Stimulated activated CD4-positive, alpha-beta T cell treated with anti-CD3 and anti-CD28 coated beads, Interleukin-1b, Interleukin-23, amount 100 ng/mL, for 24 hours (primary cell): ENCODE data around the gene CTAGE1.

ENCODE experiments used
- DNase-seq, 4 experiments: peaks; one replicate each; pipeline ENCODE4 v3.0.0-alpha.2; 2020; ENCODE audit warnings: low read depth in 4 of 4, low spot score in 1 of 4

Gene CTAGE1

GRCh38 chr18:22391407-22392345 lies 26.0 kb downstream of the CTAGE1 start:
- DNase-seq = no peak

DNA sequence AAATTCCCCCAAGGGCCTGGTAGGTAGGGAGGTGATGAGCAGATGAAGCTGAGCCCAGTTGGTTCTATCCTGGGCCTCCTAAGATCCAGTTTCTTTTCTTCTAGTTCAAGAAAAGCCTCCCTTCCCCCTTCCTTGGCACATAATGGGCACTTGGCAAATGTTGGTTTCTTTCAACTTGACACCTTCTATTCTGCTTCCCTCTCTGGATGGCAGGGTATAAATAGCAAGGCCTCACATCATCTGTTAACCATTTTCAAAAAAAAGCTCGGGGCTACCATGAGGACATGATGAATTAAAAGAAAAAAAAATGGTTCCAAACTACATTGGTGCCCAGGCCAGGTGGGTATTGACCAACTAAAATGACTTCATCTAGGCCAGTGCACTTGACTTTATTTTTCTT lies 29.9 kb downstream of the CTAGE1 start:
- DNase-seq = no peak

DNA sequence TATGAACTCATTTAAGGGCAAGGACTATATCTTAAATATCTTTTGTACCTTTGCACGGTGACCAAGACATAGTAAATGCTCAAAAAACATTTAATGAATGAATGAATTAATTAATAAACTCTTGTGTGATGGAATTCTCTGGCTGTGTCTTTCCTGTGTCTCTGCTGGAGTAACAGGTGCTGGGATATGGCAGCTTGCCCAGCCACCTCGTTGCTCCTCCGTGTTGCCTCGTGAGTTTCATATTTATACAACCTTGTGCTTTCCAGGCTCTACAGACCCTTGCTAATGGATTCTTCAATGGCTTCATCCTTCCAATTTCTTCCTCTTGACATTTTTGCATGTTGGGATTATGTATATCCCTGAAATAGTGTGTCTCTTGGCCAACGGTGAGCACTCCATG lies 30.4 kb downstream of the CTAGE1 start:
- no peak for DNase-seq

DNA sequence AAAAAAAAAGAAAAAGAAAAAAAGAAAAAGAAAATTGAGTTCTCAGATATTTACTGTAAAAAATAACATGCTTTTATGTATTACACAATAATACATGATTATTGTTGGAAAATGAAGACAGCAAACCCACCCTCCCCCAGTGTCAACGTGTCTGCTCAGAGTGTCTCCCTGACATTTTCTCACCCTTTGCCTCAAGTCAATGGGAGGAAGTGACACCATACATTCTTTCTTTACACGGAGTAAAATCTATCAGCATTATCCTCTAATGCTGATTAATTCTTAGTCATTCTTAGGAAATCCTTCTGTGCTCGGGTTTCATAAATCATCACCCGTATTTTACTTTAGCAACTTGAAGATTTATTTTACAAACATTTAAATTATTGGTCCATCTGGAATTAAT lies 32.0 kb downstream of the CTAGE1 start:
- no peak for DNase-seq

DNA sequence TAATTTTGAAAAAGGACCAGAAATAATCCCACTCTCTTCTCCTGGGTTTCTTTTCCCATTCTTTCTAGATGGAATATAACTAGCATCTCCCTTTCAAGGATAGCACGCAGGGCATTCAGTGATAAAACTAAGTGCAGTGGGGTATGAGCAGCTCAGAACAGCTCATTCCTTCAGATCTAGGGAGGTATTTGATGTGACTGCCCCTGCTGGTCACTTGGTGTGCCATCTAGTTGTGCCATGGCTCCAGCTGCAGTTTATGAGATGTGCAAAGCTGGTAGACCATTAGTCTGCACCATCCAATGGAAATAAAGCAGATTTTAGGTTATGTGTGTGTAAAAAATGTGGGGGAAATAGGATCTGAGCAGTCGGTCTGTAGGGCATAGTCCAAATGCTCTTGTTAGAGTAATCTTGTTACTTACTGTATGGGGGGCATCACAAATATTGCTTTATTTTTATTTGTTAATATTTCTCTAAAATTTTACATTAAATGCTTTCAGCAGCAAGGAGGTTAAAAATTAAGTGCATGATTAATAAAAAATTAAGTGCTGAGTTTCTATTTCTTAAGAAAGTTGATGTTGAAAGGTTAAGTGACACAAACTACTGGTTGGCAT lies 38.9 kb downstream of the CTAGE1 start:
- DNase-seq = no peak

GRCh38 chr18:22377769-22378168 lies 39.9 kb downstream of the CTAGE1 start:
- DNase-seq = no peak

- DNase-seq = no peak
Observed at GRCh38 chr18:22370414-22370813, 47.3 kb downstream of the CTAGE1 start.

DNA sequence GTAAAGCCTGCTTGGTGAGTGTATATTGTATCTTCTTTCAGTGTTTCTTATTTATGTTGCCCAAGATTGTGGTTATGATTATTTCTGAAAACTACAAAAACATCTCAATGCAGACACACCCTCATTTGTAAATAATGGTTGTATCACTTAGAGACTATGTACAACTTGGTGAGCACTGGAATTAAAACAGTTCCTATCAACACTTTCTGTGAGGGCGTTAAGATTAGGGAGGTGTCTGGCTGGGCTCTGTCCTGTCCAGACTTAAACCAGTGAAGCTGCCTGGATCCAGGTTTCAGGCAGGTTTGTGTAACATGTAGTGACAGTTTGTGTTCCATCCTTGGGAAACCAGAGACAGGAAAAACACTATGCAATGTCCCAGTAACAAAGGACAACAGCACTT lies 49.7 kb downstream of the CTAGE1 start:
- no peak for DNase-seq

GRCh38 chr18:22367303-22367702 lies 50.4 kb downstream of the CTAGE1 start:
- DNase-seq = no peak

- DNase-seq = no peak
Observed at GRCh38 chr18:22363867-22364463, 53.8 kb downstream of the CTAGE1 start.
